ENCODE results near the gene SLC5A10. TPM values are rescaled to one million over a fixed set of nuclear protein-coding genes. Genes with fewer than 3 reads are reported as not detected.
"Not testable (repeated sequence)": the region's sequence is repeated elsewhere in the genome, so short reads cannot be mapped to it uniquely, and the experiment has no call there.

The SLC5A10 gene
- total and polyA plus RNA-seq, 10 donors: 0.17 to 2.1 (median 1.5) TPM; not detected in 5

GRCh38 chr17:19024101-19025078 lies 72.4 kb downstream of the SLC5A10 start:
- Histone ChIP-seq H3K4me1 (peaks cover 0 to 13% (median 0%) of the 10 kb centered on the region in 6 donors), H3K4me3 (no peak overlapping the region), H3K36me3 (peaks cover 0 to 48% (median 26%) of the 10 kb centered on the region in 6 donors), H3K9me3 (no peaks in the 10 kb centered on the region), H3K27me3 (replicated peaks in 1 of 7) (no peaks in the 10 kb centered on the region), H3K27ac (peak overlapping the region in 1 of 8 donors; percentile 38)
- no peak for TF ChIP-seq POLR2A (IDR thresholded peaks at IDR 0.05)
- TF ChIP-seq, protein P1, sequence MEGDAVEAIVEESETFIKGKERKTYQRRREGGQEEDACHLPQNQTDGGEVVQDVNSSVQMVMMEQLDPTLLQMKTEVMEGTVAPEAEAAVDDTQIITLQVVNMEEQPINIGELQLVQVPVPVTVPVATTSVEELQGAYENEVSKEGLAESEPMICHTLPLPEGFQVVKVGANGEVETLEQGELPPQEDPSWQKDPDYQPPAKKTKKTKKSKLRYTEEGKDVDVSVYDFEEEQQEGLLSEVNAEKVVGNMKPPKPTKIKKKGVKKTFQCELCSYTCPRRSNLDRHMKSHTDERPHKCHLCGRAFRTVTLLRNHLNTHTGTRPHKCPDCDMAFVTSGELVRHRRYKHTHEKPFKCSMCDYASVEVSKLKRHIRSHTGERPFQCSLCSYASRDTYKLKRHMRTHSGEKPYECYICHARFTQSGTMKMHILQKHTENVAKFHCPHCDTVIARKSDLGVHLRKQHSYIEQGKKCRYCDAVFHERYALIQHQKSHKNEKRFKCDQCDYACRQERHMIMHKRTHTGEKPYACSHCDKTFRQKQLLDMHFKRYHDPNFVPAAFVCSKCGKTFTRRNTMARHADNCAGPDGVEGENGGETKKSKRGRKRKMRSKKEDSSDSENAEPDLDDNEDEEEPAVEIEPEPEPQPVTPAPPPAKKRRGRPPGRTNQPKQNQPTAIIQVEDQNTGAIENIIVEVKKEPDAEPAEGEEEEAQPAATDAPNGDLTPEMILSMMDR (IDR thresholded peaks at IDR 0.05 in 8 of 11, conservative IDR thresholded peaks at IDR 0.05 in 3 of 11): no peak
- TF ChIP-seq POLR2AphosphoS5 (IDR thresholded peaks at IDR 0.05): peak in 2 of 3 donors; percentile 29 to 63
- intact Hi-C loops (cut with DNase I; ENCODE audit: low total_unique reads): no loop called here
- WGBS, 5 donors: 76 to 85% (median 81%) methylated on average over 17 to 22 of the region's 22 CpGs
- DNase-seq: peak; percentile 63

DNA sequence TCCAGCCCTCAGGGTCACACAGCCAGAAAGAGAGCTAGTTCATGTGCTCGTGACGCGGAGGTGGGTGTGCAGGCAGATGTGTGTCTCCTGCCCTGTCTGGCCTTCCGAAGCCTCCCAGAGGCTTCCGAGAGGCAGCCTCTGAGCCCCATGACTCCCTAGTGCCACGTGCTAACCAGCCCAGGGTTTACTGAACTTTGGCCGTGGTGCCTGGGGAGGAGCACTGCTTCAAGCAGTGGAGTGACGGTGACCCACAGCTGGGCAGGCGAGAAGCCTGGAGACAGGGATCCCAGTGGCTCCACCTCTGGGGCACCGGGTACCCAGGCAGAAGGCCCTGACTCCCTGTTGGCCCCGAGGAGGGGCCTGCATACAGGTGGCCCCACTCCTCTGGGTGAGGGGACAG lies 76.7 kb downstream of the SLC5A10 start:
- H3K9me3 ChIP-seq; DNase-seq; H3K27ac ChIP-seq; H3K4me3 ChIP-seq; intact Hi-C loops (cut with DNase I; ENCODE audit: low total_unique reads); H3K27me3 ChIP-seq (replicated peaks in 1 of 7): not testable (repeated sequence)
- WGBS, 5 donors: no CpG with 5 or more reads among the region's 11 CpGs
- peaks cover 0 to 17% (median 0%) of the 10 kb centered on the region in 6 donors for H3K4me1 ChIP-seq
- peaks cover 0 to 13% (median 7%) of the 10 kb centered on the region in 6 donors for H3K36me3 ChIP-seq

DNA sequence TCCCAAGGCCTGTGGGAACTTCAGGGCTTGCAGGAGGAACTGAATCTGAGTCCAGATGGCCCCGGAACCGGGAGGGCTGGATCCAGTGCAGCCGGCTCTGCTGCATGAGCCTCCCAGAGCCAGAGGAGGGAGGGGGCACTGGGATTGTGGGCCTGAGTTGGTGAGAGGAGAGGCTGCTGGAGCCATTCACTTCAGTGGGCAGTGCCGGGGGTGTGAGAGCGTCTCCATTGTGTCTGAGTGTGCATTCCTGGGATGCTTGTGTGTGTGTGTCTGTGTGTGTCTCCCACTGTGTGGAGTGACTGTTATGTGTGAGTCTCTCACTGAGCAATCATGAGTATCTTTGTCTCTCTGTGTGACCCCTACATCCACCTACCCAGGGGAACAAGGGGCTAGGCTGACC lies 77.8 kb downstream of the SLC5A10 start:
- H3K27ac ChIP-seq; H3K4me3 ChIP-seq; H3K36me3 ChIP-seq; DNase-seq; H3K27me3 ChIP-seq (replicated peaks in 1 of 7); H3K9me3 ChIP-seq; H3K4me1 ChIP-seq; intact Hi-C loops (cut with DNase I; ENCODE audit: low total_unique reads): not testable (repeated sequence)
- WGBS, 5 donors: 86 to 100% methylated on average over 1 to 2 of the region's 5 CpGs; no CpG with 5 or more reads in 3 of the 5 donors

DNA sequence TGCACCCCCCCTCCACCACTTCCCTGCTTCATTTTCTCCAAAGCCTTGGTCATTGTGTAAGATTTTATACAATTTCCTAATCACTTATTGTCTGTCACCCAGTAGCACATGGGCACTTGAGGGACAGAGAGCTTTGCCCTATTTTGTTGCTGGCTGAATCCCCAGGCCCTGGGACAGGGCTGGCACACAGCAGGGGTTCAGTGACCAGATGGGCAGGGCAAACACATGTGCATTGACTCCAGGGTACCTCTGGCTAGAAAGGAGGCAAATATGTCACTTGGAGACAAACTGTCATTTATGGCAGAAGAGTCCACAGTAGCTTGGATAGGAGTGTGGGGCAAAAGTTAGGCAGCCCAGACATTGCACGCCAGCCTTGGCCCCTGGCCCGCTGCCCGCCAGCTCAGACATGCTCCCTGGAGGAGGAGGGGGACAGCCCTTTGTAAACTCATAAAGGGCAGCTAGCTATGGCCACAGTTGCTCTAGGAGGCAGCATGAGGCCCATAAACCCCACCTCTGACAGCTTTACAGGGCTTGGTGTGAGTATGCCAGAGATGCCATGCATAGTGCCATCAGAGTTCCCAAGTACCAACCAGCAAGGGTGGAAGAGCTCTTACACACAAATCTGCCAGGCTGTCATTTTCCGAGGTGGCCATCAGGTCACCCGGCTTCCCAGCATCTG lies 78.9 kb downstream of the SLC5A10 start:
- H3K27ac ChIP-seq; H3K4me1 ChIP-seq; H3K9me3 ChIP-seq; H3K4me3 ChIP-seq; H3K27me3 ChIP-seq (replicated peaks in 1 of 7); H3K36me3 ChIP-seq; intact Hi-C loops (cut with DNase I; ENCODE audit: low total_unique reads); DNase-seq: not testable (repeated sequence)
- WGBS, 5 donors: 78 to 100% (median 88%) methylated on average over 1 to 2 of the region's 5 CpGs; no CpG with 5 or more reads in 2 of the 5 donors

GRCh38 chr17:19031729-19032128 lies 79.8 kb downstream of the SLC5A10 start:
- no CpG with 5 or more reads among the region's 4 CpGs for WGBS, 5 donors
- H3K36me3 ChIP-seq; H3K27ac ChIP-seq; H3K4me3 ChIP-seq; intact Hi-C loops (cut with DNase I; ENCODE audit: low total_unique reads); H3K4me1 ChIP-seq; H3K27me3 ChIP-seq (replicated peaks in 1 of 7); H3K9me3 ChIP-seq: not testable (repeated sequence)
- DNase-seq: peak; percentile 78
- TF ChIP-seq, protein P1 (IDR thresholded peaks at IDR 0.05 in 8 of 11, conservative IDR thresholded peaks at IDR 0.05 in 3 of 11): peak in 6 of 11 experiments; percentile 17 to 51 (median 40)

GRCh38 chr17:19032377-19032988 lies 80.5 kb downstream of the SLC5A10 start:
- H3K27ac ChIP-seq: not testable (repeated sequence)

DNA sequence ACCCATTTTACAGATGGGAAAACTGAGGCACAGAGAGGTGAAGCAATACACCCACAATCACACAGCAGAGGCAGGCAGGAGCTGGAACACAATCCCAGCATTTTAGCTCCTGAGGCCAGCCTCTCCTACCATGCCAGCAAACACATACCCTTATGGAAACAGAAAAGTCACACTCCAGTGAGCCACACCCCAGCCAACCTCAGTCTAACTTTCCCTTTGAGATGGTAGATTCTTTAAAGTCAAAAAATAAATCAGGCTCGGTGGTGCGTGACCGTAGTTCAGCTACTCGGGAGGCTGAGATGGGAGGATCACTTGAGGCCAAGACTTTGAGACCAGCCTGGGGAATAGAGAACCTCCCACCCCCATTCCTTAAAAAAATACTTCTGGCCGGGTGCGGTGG lies 84.2 kb downstream of the SLC5A10 start:
- H3K27ac ChIP-seq; H3K4me1 ChIP-seq; H3K9me3 ChIP-seq; DNase-seq; H3K4me3 ChIP-seq; H3K27me3 ChIP-seq (replicated peaks in 1 of 7); intact Hi-C loops (cut with DNase I; ENCODE audit: low total_unique reads); H3K36me3 ChIP-seq: not testable (repeated sequence)
- WGBS, 5 donors: no CpG with 5 or more reads among the region's 6 CpGs

More at GRCh38 chr17:19032377-19032988, 80.5 kb downstream of the SLC5A10 start:
- DNase-seq; H3K4me1 ChIP-seq; H3K27me3 ChIP-seq (replicated peaks in 1 of 7); H3K36me3 ChIP-seq; H3K9me3 ChIP-seq; intact Hi-C loops (cut with DNase I; ENCODE audit: low total_unique reads); H3K4me3 ChIP-seq: not testable (repeated sequence)
- WGBS, 5 donors: 60% methylated on average over 1 of the region's 24 CpGs; no CpG with 5 or more reads in 4 of the 5 donors

DNA sequence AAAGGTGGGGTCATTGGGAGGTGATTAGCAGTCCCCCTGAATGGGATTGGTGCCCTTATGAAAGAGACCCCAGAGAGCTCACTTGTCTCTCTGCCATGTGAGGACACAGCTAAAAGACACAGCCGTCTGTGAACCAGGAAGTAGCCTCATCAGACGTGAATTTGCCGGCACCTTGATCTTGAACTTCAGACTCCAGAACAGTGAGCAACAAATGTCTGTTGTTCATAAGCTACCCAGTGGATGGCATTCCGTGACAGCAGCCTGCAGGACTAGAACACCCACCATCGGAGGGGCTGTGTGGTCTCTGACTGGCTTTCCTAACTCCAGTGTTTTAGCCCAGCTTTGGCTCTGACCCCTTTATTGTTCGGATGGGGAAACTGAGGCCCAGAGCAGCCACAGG lies 85.6 kb downstream of the SLC5A10 start:
- H3K9me3 ChIP-seq; H3K27ac ChIP-seq; H3K4me1 ChIP-seq; H3K36me3 ChIP-seq; H3K27me3 ChIP-seq (replicated peaks in 1 of 7); DNase-seq; intact Hi-C loops (cut with DNase I; ENCODE audit: low total_unique reads); H3K4me3 ChIP-seq: not testable (repeated sequence)
- WGBS, 5 donors: no CpG with 5 or more reads among the region's 6 CpGs
